Keratinocyte (primary cell): ENCODE results near the gene MYO16.

Experiments used
- CTCF ChIP-seq, 3 experiments: IDR thresholded peaks in 1 of 3; conservative IDR thresholded peaks in 1 of 3; optimal IDR thresholded peaks in 1 of 3; 2 replicates in 2 of 3; 3 replicates in 1 of 3; pipeline versions ENCODE3 to v1.5.1; 2011; ENCODE audit warnings: low read length in 3 of 3, mild to moderate bottlenecking in 3 of 3, moderate library complexity in 2 of 3, control low read depth in 1 of 3, inconsistent platforms in 1 of 3; ENCODE audit not compliant: insufficient read depth in 2 of 3; ENCODE audit errors: extremely low read depth in 1 of 3
- EZH2 ChIP-seq: IDR thresholded peaks from one replicate; pipeline ENCODE4 v1.6.1; 2012; ENCODE audit warnings: inconsistent platforms, mild to moderate bottlenecking, low read length, moderate library complexity

GRCh38 chr13:109100705-109101304, 471.4 kb downstream of the MYO16 start:
- TF ChIP-seq CTCF (optimal IDR thresholded peaks at IDR 0.05 in 1 of 3, IDR thresholded peaks at IDR 0.05 in 1 of 3, conservative IDR thresholded peaks at IDR 0.05 in 1 of 3; ENCODE audit: extremely low read depth in 1 of 3, insufficient read depth in 2 of 3, low read length in 3 of 3) = no peak
- TF ChIP-seq EZH2 = no peak
